T-helper 17 cell (primary cell): Measurements from ENCODE around the gene FAM124B. TPM values are rescaled to one million over a fixed set of nuclear protein-coding genes. Genes with fewer than 3 reads are reported as not detected.

Experiments used
- ATAC-seq: fragments of 150-1000 bp; cut with Tn5 transposase; 2 replicates; pipeline ENCODE4 v1.10.0; 2021; ENCODE audit warnings: mild to moderate bottlenecking, moderate library complexity
- DNase-seq, 3 donors: peaks; one replicate each; pipeline versions ENCODE4 v3.0.0 to v3.0.0-alpha.2; 2020 to 2021
- H3K9me3 ChIP-seq: one replicate; pipeline ENCODE4 v1.7.0; 2013; ENCODE audit warnings: low read length, mild to moderate bottlenecking; ENCODE audit not compliant: control insufficient read depth, poor library complexity, severe bottlenecking
- H3K27ac Mint-ChIP-seq: one replicate; pipeline ENCODE4 v1.8.0; 2022; ENCODE audit warnings: mild to moderate bottlenecking, moderate library complexity, mixed read lengths
- H3K27me3 Mint-ChIP-seq: one replicate; pipeline ENCODE4 v1.8.0; 2022; ENCODE audit warnings: mixed read lengths
- H3K36me3 Mint-ChIP-seq: one replicate; pipeline ENCODE4 v1.8.0; 2022; ENCODE audit warnings: low read depth, mixed read lengths
- H3K4me1 Mint-ChIP-seq: one replicate; pipeline ENCODE4 v1.8.0; 2022; ENCODE audit warnings: mild to moderate bottlenecking, mixed read lengths
- H3K4me3 Mint-ChIP-seq: one replicate; pipeline ENCODE4 v1.8.0; 2022; ENCODE audit warnings: mild to moderate bottlenecking, moderate library complexity, mixed read lengths
- total RNA-seq, 4 donors: library from RNA in 2 of 4; stranded (reverse) in 2 of 4; gene quantifications; one replicate each; pipeline ENCODE4 v1.2.3 and lab custom pipeline; 2022 to 2026

FAM124B gene, protein sequence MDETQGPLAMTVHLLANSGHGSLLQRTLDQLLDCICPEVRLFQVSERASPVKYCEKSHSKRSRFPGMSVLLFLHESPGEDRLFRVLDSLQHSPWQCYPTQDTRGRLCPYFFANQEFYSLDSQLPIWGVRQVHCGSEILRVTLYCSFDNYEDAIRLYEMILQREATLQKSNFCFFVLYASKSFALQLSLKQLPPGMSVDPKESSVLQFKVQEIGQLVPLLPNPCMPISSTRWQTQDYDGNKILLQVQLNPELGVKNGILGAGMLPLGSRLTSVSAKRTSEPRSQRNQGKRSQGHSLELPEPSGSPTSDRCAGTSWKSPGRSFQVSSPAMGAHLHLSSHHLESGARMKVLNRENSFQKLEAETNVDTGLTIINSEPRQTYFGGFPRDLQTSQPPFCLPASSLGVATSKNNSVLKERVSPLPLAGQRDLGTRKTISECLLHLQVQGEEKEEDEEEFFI
- total RNA-seq: 1 to 10 TPM; 2.7 to 3.3 TPM
- 0.81 to 3.5 reads per million in 2 donors for total RNA-seq (lab: John Stamatoyannopoulos, UW)

GRCh38 chr2:224401641-224402342 is at the start of gene FAM124B:
Gene FAM124B (minus strand): TSS chr2:224402107. CDS start chr2:224401768, 339 bp downstream.
- peaks cover 2% of the 10 kb centered on the region for H3K4me1 Mint-ChIP-seq
- H3K9me3 ChIP-seq: peaks cover 1% of the 10 kb centered on the region
- ATAC-seq (peak; percentile 88), DNase-seq (peak; percentile 25 to 31 (median 27))
- peak within 1 kb of the TSS; percentile 73 for H3K4me3 Mint-ChIP-seq
- H3K36me3 Mint-ChIP-seq: no peaks in the 10 kb centered on the region
- H3K27ac Mint-ChIP-seq: peak within 1 kb of the TSS; percentile 74
- peaks cover 9% of the 10 kb centered on the region for H3K27me3 Mint-ChIP-seq

GRCh38 chr2:224449212-224450147 is 47.6 kb upstream of the FAM124B start:
- Mint-ChIP-seq H3K27me3 (peaks cover 26% of the 10 kb centered on the region), H3K36me3 (no peaks in the 10 kb centered on the region), H3K27ac (no peak overlapping the region), H3K4me1 (no peaks in the 10 kb centered on the region), H3K4me3 (no peak overlapping the region)
- no peak for DNase-seq
- ATAC-seq: peak; percentile 48
- no peaks in the 10 kb centered on the region for H3K9me3 ChIP-seq

- H3K9me3 ChIP-seq: no peaks in the 10 kb centered on the region
- Mint-ChIP-seq H3K36me3 (peaks cover 4% of the 10 kb centered on the region), H3K27me3 (peaks cover 31% of the 10 kb centered on the region), H3K4me1 (no peaks in the 10 kb centered on the region), H3K4me3 (no peak overlapping the region), H3K27ac (no peak overlapping the region)
- ATAC-seq (no peak), DNase-seq (no peak)
These were observed 46.3 kb upstream of the FAM124B start for GRCh38 chr2:224448236-224448635.

DNA sequence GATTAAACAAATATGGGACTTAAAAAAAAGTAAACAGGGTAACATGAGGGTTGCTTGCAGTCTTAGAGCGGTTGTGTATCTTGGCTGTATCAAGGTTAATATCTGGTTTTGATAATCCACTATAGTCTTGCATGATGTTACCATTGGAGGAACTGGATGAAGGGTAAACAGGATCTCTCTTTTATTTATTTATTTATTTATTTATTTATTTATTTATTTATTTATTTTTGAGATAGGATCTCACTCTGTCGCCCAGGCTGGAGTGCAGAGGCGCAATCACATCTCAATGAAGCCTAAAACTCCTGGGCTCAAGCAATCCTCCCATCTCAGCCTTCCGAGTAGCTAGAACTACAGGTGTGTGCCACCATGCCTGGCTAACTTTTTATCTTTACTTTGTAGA is 42.9 kb upstream of the FAM124B start:
- DNase-seq: no peak
- H3K27ac Mint-ChIP-seq: no peak overlapping the region
- peaks cover 12% of the 10 kb centered on the region for H3K4me1 Mint-ChIP-seq
- H3K27me3 Mint-ChIP-seq: peaks cover 48% of the 10 kb centered on the region
- no peak overlapping the region for H3K4me3 Mint-ChIP-seq
- peaks cover 10% of the 10 kb centered on the region for H3K36me3 Mint-ChIP-seq
- no peaks in the 10 kb centered on the region for H3K9me3 ChIP-seq
- ATAC-seq: no peak

- H3K9me3 ChIP-seq: no peaks in the 10 kb centered on the region
- DNase-seq (no peak), ATAC-seq (no peak)
- H3K36me3 Mint-ChIP-seq: peaks cover 10% of the 10 kb centered on the region
- H3K4me1 Mint-ChIP-seq: peaks cover 12% of the 10 kb centered on the region
- peaks cover 42% of the 10 kb centered on the region for H3K27me3 Mint-ChIP-seq
- peak overlapping the region; percentile 66 for H3K27ac Mint-ChIP-seq
- no peak overlapping the region for H3K4me3 Mint-ChIP-seq
These were observed 42.1 kb upstream of the FAM124B start for GRCh38 chr2:224444021-224444420.

- ATAC-seq: peak; percentile 35
- peaks cover 45% of the 10 kb centered on the region for H3K27me3 Mint-ChIP-seq
These were observed 40.4 kb upstream of the FAM124B start for GRCh38 chr2:224442071-224442967.

DNA sequence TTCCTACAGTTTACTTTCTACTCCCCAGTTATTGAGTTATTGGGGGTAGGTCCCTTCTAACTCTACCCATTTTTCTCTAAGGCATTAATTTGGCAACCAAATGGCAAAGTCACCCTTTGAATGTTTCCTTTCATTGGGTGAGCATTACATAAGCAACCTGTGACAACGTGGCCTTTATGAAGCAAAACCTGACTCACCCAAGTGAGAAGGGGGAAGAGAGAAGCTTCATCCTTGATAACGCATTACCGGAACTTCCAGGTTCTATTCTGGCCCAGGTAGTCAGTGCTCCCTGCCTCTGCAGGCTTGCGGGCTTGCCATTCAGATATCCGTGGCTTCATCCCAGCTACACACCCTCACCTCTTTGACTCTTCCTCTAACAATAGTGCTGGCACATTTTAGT is 39.1 kb upstream of the FAM124B start:
- Mint-ChIP-seq H3K4me3 (peak overlapping the region; percentile 64), H3K4me1 (peaks cover 12% of the 10 kb centered on the region), H3K27ac (no peak overlapping the region), H3K36me3 (peaks cover 10% of the 10 kb centered on the region), H3K27me3 (peaks cover 54% of the 10 kb centered on the region)
- no peaks in the 10 kb centered on the region for H3K9me3 ChIP-seq
- no peak for DNase-seq
- ATAC-seq: no peak

More at GRCh38 chr2:224442071-224442967, 40.4 kb upstream of the FAM124B start:
- peak overlapping the region; percentile 79 for H3K4me3 Mint-ChIP-seq
- H3K27ac Mint-ChIP-seq: peak overlapping the region; percentile 66
- H3K9me3 ChIP-seq: no peaks in the 10 kb centered on the region
- DNase-seq: peak in 1 of 3 donors; percentile 14
- peaks cover 10% of the 10 kb centered on the region for H3K36me3 Mint-ChIP-seq
- H3K4me1 Mint-ChIP-seq: peaks cover 12% of the 10 kb centered on the region

- ATAC-seq (no peak), DNase-seq (no peak)
- H3K9me3 ChIP-seq: no peaks in the 10 kb centered on the region
- Mint-ChIP-seq H3K4me1 (peaks cover 12% of the 10 kb centered on the region), H3K4me3 (no peak overlapping the region), H3K36me3 (peaks cover 8% of the 10 kb centered on the region), H3K27ac (no peak overlapping the region), H3K27me3 (peaks cover 54% of the 10 kb centered on the region)
These were observed 36.8 kb upstream of the FAM124B start for GRCh38 chr2:224438726-224439125.

DNA sequence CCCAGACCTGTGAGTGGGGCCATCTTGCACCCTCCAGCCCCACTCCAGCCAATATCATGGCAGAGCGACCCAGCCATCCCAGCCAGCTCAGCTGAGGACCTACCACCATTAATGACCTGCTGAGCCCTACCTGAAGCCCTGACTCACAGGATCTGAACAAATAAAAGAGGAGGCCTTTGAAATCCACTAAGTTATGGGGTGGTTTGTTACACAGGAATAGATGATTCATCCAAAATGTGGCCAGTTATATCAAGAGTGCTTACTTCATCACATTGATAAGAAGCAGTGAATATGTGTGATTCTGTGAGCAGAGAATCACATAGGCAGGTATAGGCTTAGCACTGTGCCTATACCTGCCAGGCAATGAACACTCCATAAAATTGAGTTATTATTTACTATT is 34.7 kb upstream of the FAM124B start:
- peaks cover 5% of the 10 kb centered on the region for H3K4me1 Mint-ChIP-seq
- peaks cover 47% of the 10 kb centered on the region for H3K27me3 Mint-ChIP-seq
- no peak for ATAC-seq
- H3K4me3 Mint-ChIP-seq: no peak overlapping the region
- H3K9me3 ChIP-seq: no peaks in the 10 kb centered on the region
- no peak for DNase-seq
- H3K27ac Mint-ChIP-seq: no peak overlapping the region
- peaks cover under 1% of the 10 kb centered on the region for H3K36me3 Mint-ChIP-seq

GRCh38 chr2:224434618-224435017 is 32.7 kb upstream of the FAM124B start:
- Mint-ChIP-seq H3K27ac (no peak overlapping the region), H3K4me3 (no peak overlapping the region), H3K4me1 (no peaks in the 10 kb centered on the region), H3K36me3 (no peaks in the 10 kb centered on the region), H3K27me3 (peaks cover 33% of the 10 kb centered on the region)
- ATAC-seq: no peak
- DNase-seq: no peak
- no peaks in the 10 kb centered on the region for H3K9me3 ChIP-seq

DNA sequence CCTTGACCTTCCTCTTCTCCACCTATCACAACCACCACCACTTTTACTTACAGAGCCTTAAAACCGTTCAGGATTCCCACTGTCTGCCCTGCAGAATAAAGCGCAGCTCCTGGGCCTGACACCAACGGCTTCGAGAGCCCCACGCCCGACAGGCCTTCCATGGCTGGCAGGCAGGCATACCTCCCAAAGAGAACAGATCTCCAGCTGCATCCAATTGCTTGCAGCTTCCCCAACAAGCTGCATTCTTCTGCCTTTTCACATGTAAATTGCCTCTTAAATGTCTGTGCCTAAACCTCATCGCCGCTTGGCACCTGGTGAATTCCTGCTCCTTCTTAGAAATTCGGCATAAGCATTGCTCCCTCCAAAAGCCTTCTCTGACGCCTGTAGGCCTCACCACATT is 31.5 kb upstream of the FAM124B start:
- H3K36me3 Mint-ChIP-seq: no peaks in the 10 kb centered on the region
- no peak for ATAC-seq
- H3K9me3 ChIP-seq: no peaks in the 10 kb centered on the region
- no peak for DNase-seq
- H3K4me1 Mint-ChIP-seq: no peaks in the 10 kb centered on the region
- H3K4me3 Mint-ChIP-seq: no peak overlapping the region
- peaks cover 26% of the 10 kb centered on the region for H3K27me3 Mint-ChIP-seq
- H3K27ac Mint-ChIP-seq: no peak overlapping the region

DNA sequence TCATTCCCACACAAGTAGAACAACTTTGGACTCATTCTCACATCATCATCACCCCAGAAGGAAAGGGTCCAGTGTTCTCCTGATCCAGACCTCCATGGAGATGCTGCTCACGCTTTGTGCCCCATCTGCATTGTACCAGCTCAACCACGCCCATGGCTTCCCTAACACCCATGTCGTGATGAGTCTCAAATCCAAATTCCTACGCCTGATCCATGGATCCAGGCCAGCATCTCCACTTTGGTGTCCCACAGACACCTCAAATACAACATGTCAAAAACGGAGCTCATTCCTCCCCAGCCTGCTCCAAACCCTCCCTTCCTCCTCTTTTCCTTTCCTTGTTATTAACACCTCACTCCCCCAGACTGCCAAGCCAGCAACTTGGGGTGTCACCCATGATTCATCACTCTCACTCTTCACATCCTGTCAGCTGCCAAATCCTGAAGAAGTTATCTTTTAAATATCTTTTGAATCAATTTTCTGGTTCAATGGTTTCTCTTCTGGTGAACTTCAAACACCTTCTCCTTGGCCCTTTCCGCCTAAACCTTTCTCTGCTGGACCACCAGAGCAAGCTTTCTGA is 30.2 kb upstream of the FAM124B start:
- DNase-seq (no peak), ATAC-seq (no peak)
- Mint-ChIP-seq H3K4me1 (no peaks in the 10 kb centered on the region), H3K27ac (no peak overlapping the region), H3K27me3 (peaks cover 26% of the 10 kb centered on the region), H3K36me3 (no peaks in the 10 kb centered on the region), H3K4me3 (no peak overlapping the region)
- no peaks in the 10 kb centered on the region for H3K9me3 ChIP-seq
